HG03378 (cell line): ENCODE results near the gene ACACA.
"Not testable (repeated sequence)": the region's sequence is repeated elsewhere in the genome, so short reads cannot be mapped to it uniquely, and the experiment has no call there.

ENCODE experiments used
- ATAC-seq: cut with Tn5 transposase; IDR thresholded peaks from one replicate; pipeline ENCODE4 v1.9.1; 2021; ENCODE audit warnings: mild to moderate bottlenecking, moderate library complexity; ENCODE audit not compliant: unreplicated experiment

Gene ACACA

DNA sequence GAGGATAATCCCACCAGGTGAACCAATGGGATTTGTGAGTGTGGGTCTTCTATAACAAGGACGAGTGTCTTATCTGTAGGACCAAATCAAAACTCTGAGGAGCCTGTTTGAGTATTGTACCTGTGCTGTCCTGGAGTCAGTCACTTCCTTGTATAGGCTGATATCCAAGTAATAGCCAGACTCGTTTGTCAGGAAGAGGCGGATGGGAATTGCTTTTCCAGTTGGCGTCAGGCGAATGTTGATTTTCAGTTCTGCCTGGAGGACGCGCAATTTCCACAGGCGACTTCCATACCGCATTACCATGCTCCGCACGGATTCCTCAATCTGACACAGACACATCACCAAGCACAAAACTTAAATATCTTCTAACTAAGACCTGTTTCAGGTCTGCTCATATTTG is 218.5 kb downstream of the ACACA start:
- no peak for ATAC-seq

DNA sequence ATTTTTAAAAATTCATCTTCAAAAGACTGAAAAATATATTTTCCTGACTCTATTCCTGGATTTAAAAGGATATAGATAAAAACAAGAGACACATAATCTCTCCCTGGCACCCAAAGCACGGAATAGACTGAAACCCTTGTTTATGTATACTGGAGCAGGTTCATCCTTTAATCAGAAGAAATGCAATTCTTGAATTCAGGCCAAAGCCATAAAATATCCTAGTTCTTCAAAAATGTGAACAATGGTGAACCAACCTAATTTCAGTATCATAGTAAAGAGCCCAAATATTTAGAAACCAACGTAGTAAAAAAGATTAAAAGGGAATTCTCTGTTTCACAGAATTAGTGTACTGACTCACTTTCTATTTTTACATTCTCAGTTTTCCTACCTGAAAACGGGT is 219.4 kb downstream of the ACACA start:
- no peak for ATAC-seq

DNA sequence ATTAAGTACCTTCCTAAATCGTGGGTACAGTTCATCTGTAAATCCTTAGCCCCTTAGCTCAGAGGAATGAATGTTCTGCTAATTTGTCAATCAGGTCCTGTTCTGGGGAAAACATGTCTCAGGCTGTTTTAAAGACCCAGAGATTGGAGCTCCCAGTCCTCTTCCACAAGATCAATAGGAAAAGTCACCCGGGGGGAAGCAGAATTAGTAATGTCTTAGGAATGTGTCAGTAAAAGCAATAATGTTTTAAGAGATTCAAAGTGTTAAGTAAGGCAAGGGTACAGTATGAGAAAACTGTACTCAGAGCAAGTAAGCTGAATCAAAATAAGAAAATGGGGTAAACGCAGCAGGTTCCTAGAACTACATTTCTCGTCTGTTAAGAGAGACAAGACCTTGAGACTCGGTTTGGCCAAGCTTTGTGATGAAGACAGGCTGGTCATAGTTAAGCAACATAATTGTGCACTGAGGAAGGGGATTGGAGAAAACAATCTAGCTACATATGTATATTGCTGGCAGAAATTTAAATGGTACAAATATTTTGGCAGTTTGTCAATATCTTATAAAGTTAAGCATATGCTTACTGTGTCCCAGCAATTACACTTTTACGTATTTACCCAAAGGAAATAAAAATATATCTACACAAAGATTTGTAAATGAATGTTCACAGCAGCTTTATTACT is 223.7 kb downstream of the ACACA start:
- no peak for ATAC-seq

DNA sequence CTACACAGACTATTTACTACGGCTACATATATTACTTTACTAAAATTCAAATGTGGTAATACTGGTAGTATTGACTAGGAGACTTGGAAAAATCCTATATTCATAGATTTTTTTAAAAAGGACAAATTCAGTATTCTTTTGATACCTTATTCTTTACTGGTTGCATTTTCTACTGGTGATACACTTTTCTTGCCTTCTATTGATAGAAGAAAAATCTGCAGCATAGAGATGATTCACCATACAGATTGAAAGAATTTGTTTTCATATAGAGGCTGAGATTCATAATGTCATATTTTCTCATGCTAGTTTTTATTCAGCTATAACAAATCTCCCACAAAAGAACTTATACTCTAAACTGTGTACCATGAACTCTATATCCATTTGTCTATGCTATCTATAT is 226.3 kb downstream of the ACACA start:
- ATAC-seq = no peak

DNA sequence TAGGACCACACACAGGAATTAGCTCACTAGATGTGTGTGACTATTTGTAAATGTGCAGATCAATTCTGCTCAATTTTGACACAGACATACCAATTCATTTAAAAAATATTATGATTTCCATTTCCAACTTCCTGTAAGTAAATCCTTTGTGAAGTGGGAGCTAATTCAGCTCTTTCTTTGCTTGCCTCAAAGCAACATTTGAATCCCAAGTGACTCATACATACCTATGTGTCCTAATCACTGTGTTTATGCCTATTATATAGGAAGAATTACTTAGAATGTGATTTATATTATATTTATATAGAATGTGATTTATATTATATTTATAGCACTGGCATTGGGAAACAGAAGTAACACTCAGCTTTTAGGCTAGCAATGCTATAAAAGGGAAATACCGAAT is 226.7 kb downstream of the ACACA start:
- ATAC-seq = no peak

DNA sequence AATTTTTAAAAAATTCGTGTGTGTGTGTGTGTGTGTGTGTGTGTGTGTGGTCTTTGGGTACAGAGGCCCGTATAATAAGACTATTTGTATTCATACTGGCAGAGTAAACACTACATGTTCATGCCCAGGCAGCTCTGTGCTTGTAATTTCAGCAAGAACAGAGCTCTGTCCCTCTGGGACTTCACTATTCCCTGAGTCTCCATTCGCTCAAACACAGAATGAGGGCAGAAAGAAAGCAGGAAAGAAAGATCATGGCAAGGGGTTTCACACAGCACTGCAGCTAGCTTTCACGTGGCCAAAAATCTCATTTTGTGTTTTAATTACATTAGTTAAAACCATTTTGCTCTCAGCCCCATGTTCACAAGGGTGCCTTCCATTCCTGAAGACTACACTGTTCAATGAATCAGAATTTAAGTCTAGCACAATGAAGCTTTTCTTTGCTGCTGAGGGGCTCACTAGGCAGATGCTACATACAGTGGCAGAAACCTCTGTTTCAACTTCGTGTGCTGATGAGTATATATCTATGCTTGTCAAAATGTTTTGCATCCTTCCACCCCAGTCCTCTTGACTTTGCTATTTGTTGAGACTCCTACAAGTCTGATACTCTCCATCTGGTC is 229.3 kb downstream of the ACACA start:
- no peak for ATAC-seq

DNA sequence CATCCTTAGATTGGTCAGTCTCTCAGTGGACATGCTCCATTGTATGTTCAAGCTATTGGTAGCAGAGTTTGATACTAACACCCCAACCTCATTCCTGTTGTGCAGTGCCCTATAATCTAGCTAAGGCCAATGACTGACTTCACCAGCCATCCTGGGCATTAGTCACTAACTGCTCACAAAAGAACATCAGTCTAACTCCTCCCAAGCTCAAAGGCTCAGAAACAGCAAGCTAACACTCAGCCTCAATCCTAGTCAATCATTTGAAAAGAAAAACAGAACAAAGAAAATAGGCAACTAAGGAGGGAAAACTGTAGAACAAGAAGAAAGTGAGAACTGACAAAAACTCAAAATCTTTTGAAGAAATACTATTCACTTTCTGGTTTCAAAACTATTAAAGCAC is 229.9 kb downstream of the ACACA start:
- no peak for ATAC-seq

DNA sequence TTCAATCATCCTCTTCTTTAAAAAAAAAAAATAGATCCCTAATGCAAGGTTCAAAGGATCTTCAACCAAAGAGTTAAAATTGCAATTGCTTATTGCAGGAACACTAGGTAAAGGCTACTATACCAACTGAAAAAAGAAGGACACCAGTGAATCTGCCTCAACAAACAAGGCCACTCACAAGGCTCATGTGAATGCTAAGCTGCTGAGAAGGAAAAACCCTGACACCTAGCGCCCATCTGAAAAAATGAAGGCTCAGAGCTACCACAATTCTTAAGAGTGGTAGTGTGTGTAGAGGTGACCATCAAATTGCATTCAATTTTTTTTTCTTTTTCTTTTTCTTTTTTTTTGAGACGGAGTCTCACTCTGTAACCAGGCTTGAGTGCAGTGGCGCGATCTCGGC is 232.4 kb downstream of the ACACA start:
- ATAC-seq = no peak

DNA sequence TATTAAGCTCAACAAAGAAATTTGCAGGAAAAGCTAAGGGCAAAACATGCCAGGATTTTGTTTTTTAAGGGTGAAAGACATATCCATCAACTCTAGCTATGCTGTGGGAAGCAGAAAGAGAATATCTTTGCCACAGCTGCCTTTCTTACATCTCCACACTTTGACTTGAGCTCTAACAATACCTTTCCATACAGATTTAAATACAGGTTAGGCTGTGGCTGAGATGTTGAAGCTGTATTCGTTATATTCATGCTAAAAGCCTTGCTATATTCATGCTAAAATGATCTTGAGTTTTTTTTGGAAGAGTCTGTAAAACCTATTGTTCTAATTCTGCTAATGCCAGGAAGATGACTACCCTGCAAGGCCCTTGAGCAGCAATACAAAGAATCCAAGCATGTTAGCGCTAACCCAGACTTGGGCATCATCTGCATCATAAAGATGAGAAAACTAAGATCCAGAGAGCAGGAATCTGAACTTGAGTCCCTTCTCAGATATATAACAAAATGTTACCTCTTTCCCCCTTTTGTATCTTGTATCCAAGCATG is 235.7 kb downstream of the ACACA start:
- no peak for ATAC-seq

DNA sequence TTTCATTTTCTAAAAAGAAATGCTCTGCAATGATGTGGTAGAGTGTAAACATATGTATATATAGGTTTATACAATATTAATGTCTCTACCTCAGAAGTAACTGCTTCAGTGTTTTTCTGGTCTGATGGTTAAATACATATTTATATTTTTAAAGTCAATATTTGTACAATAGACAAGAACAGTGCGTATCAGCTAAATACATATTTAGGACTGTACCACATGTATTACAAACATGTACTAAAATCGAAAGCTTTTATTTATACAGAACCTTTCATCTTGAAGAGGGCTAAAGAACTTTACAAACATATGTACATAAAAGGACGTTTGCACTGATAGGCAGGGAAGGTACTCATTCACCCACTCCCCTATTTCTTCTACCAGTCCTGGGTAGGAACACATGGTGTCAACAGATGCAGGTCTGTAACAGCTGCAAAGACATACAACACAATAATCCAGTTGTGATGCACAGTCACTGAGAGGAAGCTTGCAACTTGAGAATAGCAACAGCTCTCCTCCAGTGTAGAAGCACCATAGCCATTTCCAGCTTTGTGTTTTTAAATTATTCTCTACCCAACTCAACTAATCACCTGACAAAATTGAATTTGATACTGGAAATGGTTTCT is 237.8 kb downstream of the ACACA start:
- ATAC-seq = no peak

DNA sequence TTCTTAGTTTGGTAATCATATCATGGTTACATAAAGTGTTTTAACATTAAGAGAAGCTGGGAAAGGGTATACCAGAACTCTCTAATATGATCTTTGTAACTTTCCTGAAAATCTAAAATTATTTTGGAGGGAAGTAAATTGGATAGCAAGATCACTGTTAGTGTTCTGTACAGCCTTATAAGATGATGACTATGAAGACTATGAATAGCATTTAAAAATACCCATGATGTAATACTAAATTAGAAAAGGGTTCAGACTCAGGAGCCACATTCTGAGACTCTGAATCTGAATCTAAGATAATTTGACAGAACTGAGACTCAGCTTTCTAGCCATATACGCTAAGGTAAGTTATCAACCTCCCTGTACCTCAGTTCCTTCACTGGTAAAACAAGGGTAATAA is 238.9 kb downstream of the ACACA start:
- ATAC-seq = no peak

DNA sequence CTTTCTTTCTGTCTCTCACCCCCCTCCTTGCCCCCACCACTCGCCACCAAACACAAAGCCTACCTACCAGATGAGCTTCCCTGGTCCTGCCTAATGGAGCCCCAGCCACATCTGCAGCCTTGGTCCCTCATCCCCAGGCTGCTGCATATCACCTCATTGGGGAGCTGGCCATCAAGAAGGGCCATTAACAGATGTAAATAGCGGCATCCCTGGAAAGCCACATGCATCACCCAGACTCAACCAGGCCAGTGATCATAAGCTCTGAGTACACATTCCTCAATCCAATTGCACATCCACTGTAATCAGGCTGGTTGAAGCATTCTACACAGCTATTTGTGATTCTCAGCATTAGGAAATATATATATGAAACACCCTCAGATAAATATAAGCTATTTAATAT is 242.6 kb downstream of the ACACA start:
- ATAC-seq = no peak

DNA sequence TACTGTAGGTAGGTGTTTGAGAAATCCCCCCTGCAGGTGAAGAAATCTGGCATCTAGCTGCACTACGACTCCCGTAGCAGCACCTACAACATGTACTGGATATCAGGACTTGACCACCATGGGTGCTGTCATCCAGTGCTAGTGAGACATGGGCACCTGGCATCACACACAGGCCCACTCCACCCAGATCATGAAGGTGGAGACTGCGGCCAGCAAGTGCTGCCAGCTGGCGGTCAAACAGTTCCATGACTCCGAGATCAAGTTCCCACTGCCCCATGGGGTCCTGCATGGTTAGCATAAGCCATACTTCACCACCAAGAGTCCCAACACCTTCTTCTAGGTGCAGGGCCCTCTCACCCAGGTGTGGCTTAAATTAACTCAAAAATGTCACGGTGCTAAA is 243.8 kb downstream of the ACACA start:
- ATAC-seq = no peak

DNA sequence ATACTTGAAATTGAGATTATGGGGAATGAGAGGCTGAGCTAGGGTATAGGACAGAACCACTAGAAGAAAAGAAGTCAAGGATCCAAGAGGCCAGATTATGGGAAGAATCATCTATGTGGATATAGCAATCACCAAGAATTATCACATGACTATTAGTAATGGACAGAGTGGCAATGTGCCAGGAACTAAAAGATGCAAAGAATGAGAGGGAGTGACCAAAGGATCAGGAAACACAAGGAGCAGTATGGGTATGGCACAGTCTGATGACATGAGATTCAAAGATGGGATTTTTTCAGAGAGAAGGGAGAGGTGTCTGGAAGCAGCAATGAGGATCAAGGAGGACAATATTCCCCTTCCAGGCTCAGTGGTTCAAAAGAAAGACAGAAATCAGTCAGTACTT is 245.7 kb downstream of the ACACA start:
- ATAC-seq = no peak

DNA sequence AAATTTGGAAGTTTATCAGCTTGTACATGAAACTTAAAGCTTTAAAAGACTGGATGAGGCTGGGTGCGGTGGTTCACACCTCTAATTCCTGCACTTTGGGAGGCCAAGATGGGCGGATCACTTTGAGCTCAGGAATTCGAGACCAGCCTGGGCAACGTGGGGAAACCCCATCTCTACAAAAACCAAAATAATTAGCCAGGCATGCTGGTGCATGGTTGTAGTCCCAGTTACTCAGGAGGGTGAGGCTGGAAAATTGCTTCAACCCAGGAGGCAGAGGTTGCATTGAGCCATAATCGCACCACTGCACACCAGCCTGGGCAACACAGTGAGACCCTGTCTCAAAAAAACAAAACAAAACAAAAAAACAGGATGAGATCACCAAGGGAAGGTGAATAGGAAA is 248.3 kb downstream of the ACACA start:
- ATAC-seq = no peak

DNA sequence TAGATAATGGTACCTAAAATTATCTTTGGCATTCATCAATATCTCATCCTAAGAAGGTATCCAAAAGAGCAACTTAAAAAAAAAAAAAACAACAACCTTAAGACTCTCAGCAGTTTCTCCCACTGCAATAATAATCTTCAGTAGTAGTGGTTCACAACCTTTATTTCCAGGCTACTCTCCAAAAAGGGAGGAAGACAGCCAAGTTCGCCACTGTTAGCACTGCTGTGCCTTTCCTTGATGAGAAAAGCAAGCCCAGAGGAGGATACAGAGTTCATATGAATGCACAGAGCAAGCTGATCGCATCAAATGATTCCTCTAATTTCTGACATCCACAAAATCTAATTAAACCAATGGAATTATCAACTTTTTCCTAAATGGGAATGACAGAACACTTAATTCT is 258.5 kb downstream of the ACACA start:
- ATAC-seq = no peak

DNA sequence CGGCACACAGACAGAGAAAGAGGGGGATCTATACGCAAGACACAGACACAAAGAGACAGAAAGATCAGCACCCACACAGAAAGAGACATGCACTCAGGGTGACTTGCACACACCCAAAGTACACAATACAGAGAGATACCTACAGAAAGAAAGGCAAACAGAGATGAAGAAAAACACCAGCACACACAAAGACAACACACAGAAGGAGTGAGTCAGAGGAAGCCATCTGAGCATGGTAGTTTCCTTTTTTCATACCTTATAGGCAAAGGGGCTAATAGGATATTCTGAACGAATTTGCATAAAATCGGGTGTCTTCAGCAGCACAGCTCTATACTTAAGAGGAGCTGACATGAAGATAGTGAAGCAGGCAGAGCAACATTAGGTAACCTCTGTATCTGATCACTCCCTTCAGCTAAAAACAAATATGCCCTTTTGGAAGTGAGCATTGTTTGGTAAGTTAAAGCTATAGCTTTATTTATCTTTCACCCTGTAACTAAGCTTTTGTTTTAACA is 259.3 kb downstream of the ACACA start:
- no peak for ATAC-seq

DNA sequence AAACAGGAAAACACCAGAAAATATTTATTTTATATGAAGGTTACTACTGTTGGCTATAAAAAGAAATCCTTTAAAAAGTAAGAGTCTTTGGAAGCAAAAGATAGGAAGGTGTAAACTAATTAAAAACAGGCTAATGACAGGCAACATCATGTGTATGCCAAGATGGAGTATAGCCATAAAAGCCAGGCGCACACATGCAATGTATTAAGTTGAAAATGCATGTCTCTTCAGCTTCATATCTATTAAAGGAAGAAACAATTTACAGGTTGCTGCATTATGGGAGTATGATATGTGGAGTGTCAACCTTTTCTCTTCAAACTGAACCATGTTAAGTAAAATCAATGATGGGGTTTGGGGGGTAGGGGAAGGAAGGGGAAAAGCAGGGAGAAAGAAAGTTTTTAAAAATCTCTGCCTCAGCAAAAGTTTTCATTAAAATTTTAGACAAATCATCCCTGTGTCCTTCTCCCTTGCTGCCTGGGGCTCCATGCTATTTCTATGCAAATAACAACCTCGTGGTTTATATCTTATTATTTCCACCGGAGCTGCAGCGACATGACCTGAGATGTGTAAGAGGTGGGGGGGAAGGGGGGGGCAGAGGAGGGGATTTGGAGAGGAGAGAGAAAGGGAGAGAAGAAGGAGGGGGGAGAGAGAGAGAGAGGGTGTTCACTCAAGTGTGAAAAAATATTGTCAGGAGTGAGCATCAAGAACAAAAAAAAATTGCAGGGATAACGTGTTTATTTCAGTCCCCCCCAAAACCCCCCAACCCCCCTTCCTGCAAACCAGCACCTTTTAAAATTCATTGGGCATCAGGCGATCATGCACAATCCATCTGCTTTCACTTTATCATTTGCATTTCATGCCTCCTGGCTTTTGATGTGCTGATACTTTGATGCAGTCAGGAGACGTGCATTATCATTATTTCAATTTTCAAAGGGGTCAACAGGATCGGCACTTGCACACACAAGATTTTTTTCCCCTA is 260.3 kb downstream of the ACACA start:
- no peak for ATAC-seq

DNA sequence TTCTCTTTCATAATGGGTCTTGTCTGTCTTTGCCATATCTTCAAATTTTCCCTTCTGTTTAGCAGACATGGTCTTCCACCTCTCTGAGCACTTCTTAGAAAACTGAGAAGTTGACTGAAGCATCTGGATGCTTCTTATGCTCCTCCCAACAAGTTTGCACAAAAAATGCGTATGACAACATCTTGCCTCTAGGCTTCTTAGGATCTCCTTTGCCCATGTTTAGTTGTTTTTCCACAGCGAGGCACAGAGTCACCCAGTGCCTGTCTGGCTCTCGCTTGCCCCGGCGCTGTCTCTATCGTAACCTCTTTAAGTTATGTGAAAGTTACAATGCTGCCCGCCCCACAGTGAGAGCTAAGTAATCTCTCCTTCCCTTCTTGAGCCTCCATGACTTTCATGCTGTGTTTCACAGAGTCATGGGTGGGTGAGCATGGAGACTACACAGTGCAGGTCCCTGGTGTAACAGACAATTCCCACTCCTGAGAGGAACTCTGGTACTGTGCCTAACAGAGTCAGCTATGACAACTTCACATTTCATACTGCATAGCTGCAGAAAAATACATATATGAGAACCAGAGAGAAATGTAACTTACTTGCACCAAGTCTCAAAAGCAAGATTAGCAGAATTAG is 262.4 kb downstream of the ACACA start:
- ATAC-seq = no peak

DNA sequence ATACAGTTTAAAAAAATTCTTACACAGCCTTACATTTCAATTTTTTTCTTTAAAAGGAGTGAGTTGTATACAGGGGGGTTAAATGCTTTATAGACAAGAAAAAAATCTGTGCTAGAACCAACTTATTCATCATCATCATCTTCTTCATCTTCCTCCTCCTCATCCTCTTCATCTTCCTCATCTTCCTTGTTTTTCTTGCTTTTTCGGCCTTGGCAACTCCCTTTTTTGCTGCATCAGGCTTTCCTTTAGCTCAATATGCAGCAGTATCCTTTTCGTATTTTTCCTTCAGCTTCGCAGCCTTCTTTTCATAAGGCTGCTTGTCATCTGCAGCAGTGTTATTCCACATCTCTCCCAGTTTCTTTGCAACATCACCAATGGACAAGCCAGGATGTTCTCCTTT is 263.1 kb downstream of the ACACA start:
- not testable (repeated sequence) for ATAC-seq
